GM19463 (cell line): ENCODE data around the gene MRO.

Experiments used
- ATAC-seq: cut with Tn5 transposase; IDR thresholded peaks from one replicate; pipeline ENCODE4 v1.9.1; 2021; ENCODE audit warnings: mild to moderate bottlenecking, moderate library complexity; ENCODE audit not compliant: unreplicated experiment

MRO gene

DNA sequence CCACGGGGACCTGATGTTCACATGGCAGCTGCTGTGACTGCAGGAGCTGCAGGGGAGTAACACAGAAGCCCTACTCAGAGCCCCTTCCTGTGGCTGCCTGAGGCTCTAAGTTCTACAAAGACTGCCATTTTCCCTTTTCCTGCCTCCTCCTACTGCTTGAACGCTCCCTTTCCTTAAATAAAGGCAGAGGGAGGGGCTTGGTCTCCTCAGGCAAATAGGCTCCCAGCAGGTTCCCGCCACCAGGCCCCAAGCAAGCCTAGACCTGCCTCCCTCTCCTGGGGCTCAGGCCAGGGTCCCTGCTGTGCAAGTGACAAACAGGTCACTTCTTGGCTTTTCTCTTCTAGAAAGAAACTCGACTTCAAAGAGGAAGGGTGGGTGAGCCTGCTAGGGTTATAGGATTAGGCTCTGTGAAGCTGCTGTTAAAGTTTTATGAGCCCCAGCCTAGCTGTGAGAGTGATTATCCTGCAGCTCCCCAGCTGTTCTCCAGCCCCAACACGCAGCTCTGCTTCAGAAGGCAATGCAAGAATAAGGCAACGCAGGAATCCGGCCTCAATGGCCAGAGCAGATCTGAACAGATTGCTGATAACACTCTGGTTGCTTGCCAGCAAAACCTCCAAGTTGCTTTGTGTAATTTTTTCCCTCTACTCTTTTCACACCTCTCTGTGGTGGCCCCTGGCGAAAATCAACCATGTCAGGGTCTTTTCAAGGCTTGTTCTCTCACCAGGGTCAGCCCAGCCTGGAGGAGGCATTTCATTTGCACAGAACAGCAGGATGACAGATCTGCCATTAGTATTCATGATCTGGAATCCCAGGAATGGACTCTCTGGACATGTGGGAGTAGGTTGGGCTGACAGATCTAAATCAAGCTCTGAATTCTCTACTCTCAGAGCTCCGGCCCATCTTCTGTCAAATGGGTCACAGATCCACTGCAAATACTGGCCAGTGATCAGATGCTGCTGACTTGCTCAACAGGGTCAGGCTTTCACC, 71.3 kb downstream of the MRO start:
- no peak for ATAC-seq

DNA sequence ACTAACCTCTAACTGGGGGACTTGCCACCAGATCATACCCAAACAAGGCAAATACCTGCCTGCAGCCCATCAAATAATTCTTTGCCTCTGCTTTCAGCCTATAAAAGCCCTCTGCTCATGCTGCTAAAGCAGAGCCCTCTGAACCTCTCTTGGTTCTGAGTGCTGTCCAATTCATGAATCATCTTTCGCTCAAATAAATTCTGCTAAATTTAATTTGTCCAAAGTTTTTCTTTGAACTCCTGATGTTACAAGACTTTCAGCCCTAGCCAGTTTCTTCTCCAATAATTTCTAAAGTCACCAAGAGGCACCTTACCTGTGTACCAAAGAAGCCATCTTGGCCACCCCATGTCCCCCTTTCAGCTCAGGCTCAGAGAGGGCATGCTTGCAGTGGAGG, 72.0 kb downstream of the MRO start:
- no peak for ATAC-seq

DNA sequence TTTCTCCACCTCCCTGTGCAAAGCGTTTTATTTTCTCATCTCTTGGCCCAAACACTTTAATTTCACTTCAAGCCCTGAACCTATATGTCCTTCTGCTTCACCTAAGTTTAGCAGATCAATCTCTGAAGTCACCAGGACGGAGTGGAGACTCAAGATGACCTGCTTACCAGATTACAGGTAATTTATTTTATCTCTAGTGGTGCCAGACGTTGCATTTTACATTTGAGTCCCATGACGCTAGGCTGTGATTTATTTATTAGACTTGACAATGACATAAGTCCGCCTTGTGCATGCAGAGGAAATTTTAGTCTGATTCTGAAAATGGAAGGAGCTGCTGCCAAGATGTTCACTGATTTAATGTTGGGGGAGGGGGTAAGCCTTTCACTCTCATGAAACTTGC, 73.9 kb downstream of the MRO start:
- no peak for ATAC-seq
